ENCODE measurements around the gene CCT8.
"Not testable (repeated sequence)": the region's sequence is repeated elsewhere in the genome, so short reads cannot be mapped to it uniquely, and the experiment has no call there.

The CCT8 gene

GRCh38 chr21:29078869-29079767 is 5.7 kb upstream of the CCT8 start:
- no peak for DNase-seq (ENCODE audit: low read depth)

- DNase-seq (ENCODE audit: low read depth), result no peak
Observed at GRCh38 chr21:29077651-29078090, 4.2 kb upstream of the CCT8 start.

GRCh38 chr21:29076731-29077640 is 3.5 kb upstream of the CCT8 start:
- not testable (repeated sequence) for DNase-seq (ENCODE audit: low read depth)

- DNase-seq (ENCODE audit: low read depth), result no peak
Observed at GRCh38 chr21:29075706-29076466, 2.4 kb upstream of the CCT8 start.

- DNase-seq (ENCODE audit: low read depth), result no peak
Observed at GRCh38 chr21:29074783-29075182, 1.3 kb upstream of the CCT8 start.

- no peak for DNase-seq (ENCODE audit: low read depth)
Observed at GRCh38 chr21:29074007-29074376, 544 bp upstream of the CCT8 start.

- DNase-seq (ENCODE audit: low read depth), result no peak
Observed at GRCh38 chr21:29072873-29073221, 601 bp downstream of the CCT8 start.

GRCh38 chr21:29064850-29065481 is 8.5 kb downstream of the CCT8 start:
- no peak for DNase-seq (ENCODE audit: low read depth)

- no peak for DNase-seq (ENCODE audit: low read depth)
Observed at GRCh38 chr21:29056538-29057050, 16.9 kb downstream of the CCT8 start.

GRCh38 chr21:29056005-29056404 is 17.4 kb downstream of the CCT8 start:
- no peak for DNase-seq (ENCODE audit: low read depth)

GRCh38 chr21:29055080-29055479 is 18.4 kb downstream of the CCT8 start:
- DNase-seq (ENCODE audit: low read depth), result no peak

GRCh38 chr21:29053656-29054055 is 19.8 kb downstream of the CCT8 start:
- no peak for DNase-seq (ENCODE audit: low read depth)

GRCh38 chr21:29053011-29053553 is 20.4 kb downstream of the CCT8 start:
- DNase-seq (ENCODE audit: low read depth), result no peak

- no peak for DNase-seq (ENCODE audit: low read depth)
Observed at GRCh38 chr21:29052224-29052623, 21.2 kb downstream of the CCT8 start.

GRCh38 chr21:29034678-29035077 is 38.8 kb downstream of the CCT8 start:
- no peak for DNase-seq (ENCODE audit: low read depth)

GRCh38 chr21:29033871-29034270 is 39.6 kb downstream of the CCT8 start:
- no peak for DNase-seq (ENCODE audit: low read depth)

GRCh38 chr21:29033301-29033700 is 40.1 kb downstream of the CCT8 start:
- no peak for DNase-seq (ENCODE audit: low read depth)

- no peak for DNase-seq (ENCODE audit: low read depth)
Observed at GRCh38 chr21:29030909-29031308, 42.5 kb downstream of the CCT8 start.

- DNase-seq (ENCODE audit: low read depth), result no peak
Observed at GRCh38 chr21:29029524-29029923, 43.9 kb downstream of the CCT8 start.

- no peak for DNase-seq (ENCODE audit: low read depth)
Observed at GRCh38 chr21:29025328-29025713, 48.1 kb downstream of the CCT8 start.

Data from stimulated activated CD8-positive, alpha-beta memory T cell treated with anti-CD3 and anti-CD28 coated beads, Interleukin-7, amount 100 ng/mL, for 24 hours (primary cell).